Left ventricle myocardium inferior (tissue), 1 donor: ENCODE results near the gene PSMB7. TPM values are rescaled to one million over a fixed set of nuclear protein-coding genes. Genes with fewer than 3 reads are reported as not detected.

Experiments
- DNase-seq: peaks from one replicate; pipeline ENCODE4 v3.0.0-alpha.2; 2020
- H3K27ac ChIP-seq: fragments of 200-600 bp; replicated peaks from 2 replicates; pipeline ENCODE4 v1.8.0; 2021
- H3K27me3 ChIP-seq: fragments of 200-600 bp; 2 replicates; pipeline ENCODE4 v1.8.0; 2021; ENCODE audit warnings: low read depth
- H3K36me3 ChIP-seq: fragments of 200-600 bp; 2 replicates; pipeline ENCODE4 v1.8.0; 2021
- H3K4me1 ChIP-seq: fragments of 200-600 bp; 2 replicates; pipeline ENCODE4 v1.8.0; 2021
- H3K4me3 ChIP-seq: fragments of 200-600 bp; 2 replicates; pipeline ENCODE4 v1.8.0; 2021; ENCODE audit warnings: mild to moderate bottlenecking, moderate library complexity
- H3K9me3 ChIP-seq: fragments of 200-600 bp; replicated peaks from 2 replicates; pipeline ENCODE4 v1.8.0; 2021
- CTCF ChIP-seq: fragments of 200-600 bp; IDR thresholded peaks from 2 replicates; pipeline ENCODE4 v1.8.0; 2021; ENCODE audit warnings: antibody characterized with exemption, mild to moderate bottlenecking, borderline replicate concordance
- intact Hi-C: fragments of 100-400 bp; cut with micrococcal nuclease; formaldehyde crosslinking; loops from one replicate; pipeline ENCODE4 v1.11.0; 2022
- total RNA-seq: library from RNA; stranded (reverse); fragmentation: NEBNext Ultra II Directional; extraction: Animal tissue kit (Norgen Biotek cat#: 25700); gene quantifications from one replicate; pipeline ENCODE4 v1.2.1, GENCODE V29; 2021
- donor health status: DM: no; HTN: yes; CAD: no; lungs with severe emphysema.

The PSMB7 gene
- total RNA-seq, 1 donor from 2014 or later = 159 TPM

- no peak for TF ChIP-seq CTCF
- H3K27me3 ChIP-seq = peaks cover 39% of the 10 kb centered on the region
- intact Hi-C loops = no loop called here
Observed at GRCh38 chr9:124441291-124441690, 26.0 kb upstream of the PSMB7 start.

GRCh38 chr9:124440786-124441185 is 25.5 kb upstream of the PSMB7 start:
- no peak for DNase-seq
- peaks cover 8% of the 10 kb centered on the region for H3K9me3 ChIP-seq
- peaks cover 44% of the 10 kb centered on the region for H3K27me3 ChIP-seq
- intact Hi-C loops = no loop called here
- no peaks in the 10 kb centered on the region for H3K4me1 ChIP-seq
- H3K36me3 ChIP-seq = no peaks in the 10 kb centered on the region
- no peak overlapping the region for H3K27ac ChIP-seq
- no peak overlapping the region for H3K4me3 ChIP-seq
- no peak for TF ChIP-seq CTCF

More at GRCh38 chr9:124441291-124441690, 26.0 kb upstream of the PSMB7 start:
- Histone ChIP-seq H3K4me3 (no peak overlapping the region), H3K9me3 (peaks cover 8% of the 10 kb centered on the region), H3K4me1 (no peaks in the 10 kb centered on the region), H3K36me3 (no peaks in the 10 kb centered on the region), H3K27ac (no peak overlapping the region)
- DNase-seq = no peak

GRCh38 chr9:124439686-124440243 is 24.5 kb upstream of the PSMB7 start:
- H3K9me3 ChIP-seq = peaks cover 8% of the 10 kb centered on the region
- H3K36me3 ChIP-seq = no peaks in the 10 kb centered on the region
- no peaks in the 10 kb centered on the region for H3K4me1 ChIP-seq
- intact Hi-C loops = no loop called here
- no peak for TF ChIP-seq CTCF
- no peak overlapping the region for H3K4me3 ChIP-seq
- H3K27me3 ChIP-seq = peaks cover 52% of the 10 kb centered on the region
- no peak for DNase-seq
- no peak overlapping the region for H3K27ac ChIP-seq

GRCh38 chr9:124439086-124439485 is 23.8 kb upstream of the PSMB7 start:
- Histone ChIP-seq H3K9me3 (peaks cover 8% of the 10 kb centered on the region), H3K36me3 (no peaks in the 10 kb centered on the region), H3K27me3 (peaks cover 52% of the 10 kb centered on the region), H3K4me1 (no peaks in the 10 kb centered on the region), H3K4me3 (no peak overlapping the region), H3K27ac (no peak overlapping the region)
- no peak for TF ChIP-seq CTCF
- no peak for DNase-seq
- intact Hi-C loops = no loop called here

- Histone ChIP-seq H3K4me3 (no peak overlapping the region), H3K27me3 (peaks cover 52% of the 10 kb centered on the region), H3K9me3 (peaks cover 8% of the 10 kb centered on the region), H3K27ac (no peak overlapping the region), H3K36me3 (no peaks in the 10 kb centered on the region), H3K4me1 (no peaks in the 10 kb centered on the region)
- no peak for DNase-seq
- intact Hi-C loops = no loop called here
- TF ChIP-seq CTCF = no peak
Observed at GRCh38 chr9:124438091-124438490, 22.8 kb upstream of the PSMB7 start.
